Lower lobe of right lung (tissue), 2 donors: Measurements from ENCODE around the gene LOC128125822.

Source experiments
- ATAC-seq, 2 donors: fragments of 200-7000 bp; cut with Tn5 transposase; one replicate each; pipeline ENCODE4 v1.9.1; 2020 to 2022; ENCODE audit warnings: mild to moderate bottlenecking in 2 of 2, moderate library complexity in 2 of 2
- DNase-seq: peaks from one replicate; pipeline ENCODE4 v3.0.0-alpha.2; 2020
- H3K27ac ChIP-seq: fragments of 200-600 bp; one replicate; pipeline ENCODE4 v1.8.0; 2022
- H3K27me3 ChIP-seq: fragments of 200-600 bp; one replicate; pipeline ENCODE4 v1.8.0; 2022; ENCODE audit warnings: low read depth
- H3K36me3 ChIP-seq: fragments of 200-600 bp; one replicate; pipeline ENCODE4 v1.8.0; 2022; ENCODE audit warnings: mild to moderate bottlenecking
- H3K4me1 ChIP-seq: fragments of 200-600 bp; one replicate; pipeline ENCODE4 v1.8.0; 2022
- H3K4me3 ChIP-seq: fragments of 200-600 bp; one replicate; pipeline ENCODE4 v1.8.0; 2022; ENCODE audit warnings: mild to moderate bottlenecking
- H3K9me3 ChIP-seq: fragments of 200-600 bp; one replicate; pipeline ENCODE4 v1.8.0; 2022
- intact Hi-C: fragments of 100-400 bp; cut with DNase I; formaldehyde crosslinking; loops from one replicate; pipeline ENCODE4 v1.11.0; 2022
- TF ChIP-seq, protein P1 (sequence below): fragments of 200-600 bp; IDR thresholded peaks from one replicate; pipeline ENCODE4 v1.8.0; 2022; ENCODE audit warnings: antibody characterized with exemption, mild to moderate bottlenecking
- donor health status: DM: no; HTN: yes; CAD: no; lungs with severe emphysema.

Gene LOC128125822

DNA sequence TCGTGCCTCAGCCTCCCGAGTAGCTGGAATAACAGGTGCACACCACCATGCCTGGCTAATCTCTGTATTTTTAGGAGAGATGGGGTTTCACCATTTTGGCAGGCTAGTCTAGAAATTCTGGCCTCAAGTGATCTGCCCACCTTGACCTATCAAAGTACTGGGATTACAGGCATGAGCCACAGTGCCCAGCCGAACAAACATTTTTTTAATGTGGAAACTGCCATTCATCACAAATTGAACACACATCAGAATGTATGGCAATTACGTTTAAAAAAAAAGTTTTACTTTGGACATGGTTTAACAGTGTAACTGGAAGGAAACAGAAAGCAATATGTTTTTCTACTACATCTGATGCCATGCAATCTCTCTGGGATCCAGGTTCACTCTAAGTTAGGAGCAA lies 38.3 kb upstream of the LOC128125822 start:
- Histone ChIP-seq H3K27me3 (no peaks in the 10 kb centered on the region), H3K4me3 (no peak overlapping the region), H3K9me3 (no peaks in the 10 kb centered on the region), H3K4me1 (no peaks in the 10 kb centered on the region), H3K36me3 (no peaks in the 10 kb centered on the region), H3K27ac (no peak overlapping the region)
- DNase-seq (no peak), ATAC-seq (no peak)
- TF ChIP-seq, protein P1, sequence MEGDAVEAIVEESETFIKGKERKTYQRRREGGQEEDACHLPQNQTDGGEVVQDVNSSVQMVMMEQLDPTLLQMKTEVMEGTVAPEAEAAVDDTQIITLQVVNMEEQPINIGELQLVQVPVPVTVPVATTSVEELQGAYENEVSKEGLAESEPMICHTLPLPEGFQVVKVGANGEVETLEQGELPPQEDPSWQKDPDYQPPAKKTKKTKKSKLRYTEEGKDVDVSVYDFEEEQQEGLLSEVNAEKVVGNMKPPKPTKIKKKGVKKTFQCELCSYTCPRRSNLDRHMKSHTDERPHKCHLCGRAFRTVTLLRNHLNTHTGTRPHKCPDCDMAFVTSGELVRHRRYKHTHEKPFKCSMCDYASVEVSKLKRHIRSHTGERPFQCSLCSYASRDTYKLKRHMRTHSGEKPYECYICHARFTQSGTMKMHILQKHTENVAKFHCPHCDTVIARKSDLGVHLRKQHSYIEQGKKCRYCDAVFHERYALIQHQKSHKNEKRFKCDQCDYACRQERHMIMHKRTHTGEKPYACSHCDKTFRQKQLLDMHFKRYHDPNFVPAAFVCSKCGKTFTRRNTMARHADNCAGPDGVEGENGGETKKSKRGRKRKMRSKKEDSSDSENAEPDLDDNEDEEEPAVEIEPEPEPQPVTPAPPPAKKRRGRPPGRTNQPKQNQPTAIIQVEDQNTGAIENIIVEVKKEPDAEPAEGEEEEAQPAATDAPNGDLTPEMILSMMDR: no peak
- intact Hi-C loops: no loop called here

DNA sequence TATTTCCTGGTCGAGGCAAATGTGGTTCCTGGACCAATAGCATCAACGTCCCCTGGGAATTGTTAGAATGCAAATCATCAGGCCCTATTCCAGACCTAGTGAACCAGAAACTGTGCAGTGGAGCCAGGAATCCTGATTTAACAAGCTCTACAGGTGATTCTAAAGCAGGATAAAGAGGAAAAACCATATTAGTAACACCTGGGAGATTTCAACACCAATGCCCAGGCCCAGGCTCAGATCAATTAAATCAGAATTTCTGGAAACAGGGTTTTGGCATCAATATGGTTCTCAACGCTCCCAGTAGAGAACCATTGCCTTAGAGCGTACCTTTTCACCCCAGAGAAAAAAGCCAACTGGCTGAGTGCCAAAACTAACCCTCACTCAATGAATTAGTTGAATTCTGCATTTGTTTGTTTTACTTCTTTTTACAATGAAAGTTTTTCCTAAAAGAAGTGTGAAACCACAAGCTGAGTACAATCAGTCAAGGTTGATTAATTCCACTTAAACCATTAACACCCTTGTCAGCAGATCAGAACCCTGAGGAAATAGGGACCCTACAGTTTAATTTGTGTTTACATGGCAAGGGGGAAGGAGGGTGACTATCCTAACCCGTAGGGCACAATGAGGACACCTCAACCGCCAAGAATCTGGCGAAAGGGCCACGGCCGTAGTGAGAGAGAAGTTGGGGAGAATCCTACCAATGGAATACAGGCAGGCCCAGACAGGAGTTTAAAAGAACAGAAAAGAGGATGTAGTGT lies 34.9 kb upstream of the LOC128125822 start:
- Histone ChIP-seq H3K36me3 (no peaks in the 10 kb centered on the region), H3K27me3 (no peaks in the 10 kb centered on the region), H3K4me3 (no peak overlapping the region), H3K4me1 (no peaks in the 10 kb centered on the region), H3K9me3 (no peaks in the 10 kb centered on the region), H3K27ac (no peak overlapping the region)
- intact Hi-C loops: no loop called here
- no peak for DNase-seq
- TF ChIP-seq, protein P1: no peak
- ATAC-seq: no peak

DNA sequence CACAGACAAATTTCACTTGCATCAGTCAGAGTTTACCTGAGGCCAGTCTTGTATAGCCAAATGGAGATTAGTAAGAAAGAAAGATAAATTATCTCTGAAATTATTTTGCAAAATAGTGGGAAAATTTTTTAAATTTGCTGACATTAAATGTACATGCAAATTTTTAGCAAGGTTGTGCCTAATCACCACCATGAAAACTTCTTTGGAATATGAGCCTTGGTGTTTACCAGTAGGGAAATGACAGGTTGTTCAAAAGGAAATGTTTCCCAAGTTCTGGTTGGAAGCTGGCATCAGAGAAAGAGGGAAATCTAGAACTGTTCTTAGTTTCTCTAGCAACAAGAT lies 34.4 kb upstream of the LOC128125822 start:
- H3K27ac ChIP-seq: no peak overlapping the region
- no peaks in the 10 kb centered on the region for H3K36me3 ChIP-seq
- no peak for ATAC-seq
- H3K9me3 ChIP-seq: no peaks in the 10 kb centered on the region
- no peak for DNase-seq
- no peaks in the 10 kb centered on the region for H3K4me1 ChIP-seq
- intact Hi-C loops: no loop called here
- TF ChIP-seq, protein P1: no peak
- no peak overlapping the region for H3K4me3 ChIP-seq
- no peaks in the 10 kb centered on the region for H3K27me3 ChIP-seq

DNA sequence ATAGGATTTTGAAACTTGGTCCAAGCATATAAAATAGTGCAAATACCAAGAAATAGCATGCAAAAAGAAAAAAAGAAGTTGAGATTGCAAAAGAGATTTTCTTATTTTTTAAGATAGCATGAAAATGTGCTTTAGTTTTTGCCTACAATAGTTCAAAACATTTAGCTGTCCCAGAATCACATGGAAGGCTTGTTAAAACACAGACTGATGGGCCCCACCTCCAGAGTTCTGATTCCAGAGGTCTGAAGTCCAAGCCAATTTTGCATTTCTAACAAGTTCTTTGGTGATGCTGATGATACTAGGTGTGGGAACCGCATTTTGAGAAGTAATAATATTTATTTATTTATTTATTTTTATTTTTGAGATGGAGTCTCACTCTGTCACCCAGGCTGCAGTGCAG lies 33.7 kb upstream of the LOC128125822 start:
- Histone ChIP-seq H3K4me3 (no peak overlapping the region), H3K4me1 (no peaks in the 10 kb centered on the region), H3K27ac (no peak overlapping the region), H3K27me3 (no peaks in the 10 kb centered on the region), H3K36me3 (no peaks in the 10 kb centered on the region), H3K9me3 (no peaks in the 10 kb centered on the region)
- TF ChIP-seq, protein P1: no peak
- DNase-seq: no peak
- no peak for ATAC-seq
- intact Hi-C loops: no loop called here

DNA sequence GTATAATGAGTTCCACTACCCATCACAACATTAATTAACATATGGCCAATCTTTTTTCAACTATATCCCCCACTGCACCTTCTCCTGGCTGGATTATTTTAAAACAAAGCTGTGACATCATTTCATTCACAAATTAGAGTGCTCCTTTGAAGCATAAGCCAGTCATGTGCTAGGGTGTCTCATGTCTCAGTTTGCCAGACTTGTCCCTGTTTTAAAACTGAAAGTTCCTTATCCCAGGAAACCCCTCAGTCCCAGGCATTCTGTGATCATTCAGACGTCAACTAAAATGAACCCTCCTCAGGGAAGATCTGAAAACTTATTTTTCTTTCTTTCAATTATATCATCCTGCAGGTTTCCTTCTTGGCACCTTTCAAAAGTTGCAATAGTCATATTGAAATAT lies 29.3 kb upstream of the LOC128125822 start:
- DNase-seq (no peak), ATAC-seq (no peak)
- Histone ChIP-seq H3K4me3 (no peak overlapping the region), H3K27ac (no peak overlapping the region), H3K27me3 (no peaks in the 10 kb centered on the region), H3K36me3 (no peaks in the 10 kb centered on the region), H3K9me3 (no peaks in the 10 kb centered on the region), H3K4me1 (no peaks in the 10 kb centered on the region)
- TF ChIP-seq, protein P1: no peak
- intact Hi-C loops: no loop called here
